NCI-H1105 (cell line): ENCODE results near the gene ATP5ME.
"Not testable (repeated sequence)": the region's sequence is repeated elsewhere in the genome, so short reads cannot be mapped to it uniquely, and the experiment has no call there.

ENCODE experiments used
- DNase-seq: peaks from one replicate; lab custom pipeline; 2025; lab: John Stamatoyannopoulos, UW

Gene ATP5ME

GRCh38 chr4:654503-654845 lies 19.6 kb downstream of the ATP5ME start:
- no peak for DNase-seq

GRCh38 chr4:653831-654502 lies 20.1 kb downstream of the ATP5ME start:
- no peak for DNase-seq

DNA sequence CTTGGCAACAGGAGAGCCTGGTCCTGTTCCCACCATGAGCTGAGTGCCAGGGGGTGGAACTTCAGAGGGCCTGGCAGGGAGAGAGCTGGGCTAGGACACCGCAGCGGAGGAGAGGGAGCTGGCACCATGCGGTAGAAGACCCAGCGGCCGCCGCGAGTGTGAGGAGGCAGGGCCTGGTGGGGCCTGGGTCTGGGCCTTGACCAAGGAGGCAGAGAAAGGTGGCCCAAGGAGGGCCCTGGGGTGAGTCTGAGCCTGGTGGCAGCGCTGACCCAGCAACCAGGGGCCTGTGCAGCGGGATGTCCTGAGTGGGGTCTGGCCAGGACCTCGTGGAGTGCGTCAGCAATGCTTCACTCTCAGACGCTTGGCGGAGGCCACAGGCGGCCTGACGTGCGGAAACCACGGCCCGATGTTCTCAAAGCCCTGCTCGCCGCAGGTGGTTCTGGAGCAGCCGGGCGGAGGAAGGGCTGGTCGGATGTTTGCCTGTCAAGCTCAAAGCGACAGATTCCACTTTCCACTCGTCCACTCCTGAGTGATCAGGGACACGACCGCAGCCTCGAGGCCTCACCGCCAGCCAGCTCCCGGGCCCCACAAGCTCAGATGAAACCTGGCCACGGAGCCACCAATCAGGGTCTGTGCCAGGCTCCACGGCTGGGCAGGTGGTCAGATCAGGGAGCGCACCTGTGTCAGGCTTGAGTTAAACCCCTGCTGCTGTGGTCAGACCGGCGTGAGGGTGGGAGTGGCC lies 20.8 kb downstream of the ATP5ME start:
- DNase-seq, result no peak

DNA sequence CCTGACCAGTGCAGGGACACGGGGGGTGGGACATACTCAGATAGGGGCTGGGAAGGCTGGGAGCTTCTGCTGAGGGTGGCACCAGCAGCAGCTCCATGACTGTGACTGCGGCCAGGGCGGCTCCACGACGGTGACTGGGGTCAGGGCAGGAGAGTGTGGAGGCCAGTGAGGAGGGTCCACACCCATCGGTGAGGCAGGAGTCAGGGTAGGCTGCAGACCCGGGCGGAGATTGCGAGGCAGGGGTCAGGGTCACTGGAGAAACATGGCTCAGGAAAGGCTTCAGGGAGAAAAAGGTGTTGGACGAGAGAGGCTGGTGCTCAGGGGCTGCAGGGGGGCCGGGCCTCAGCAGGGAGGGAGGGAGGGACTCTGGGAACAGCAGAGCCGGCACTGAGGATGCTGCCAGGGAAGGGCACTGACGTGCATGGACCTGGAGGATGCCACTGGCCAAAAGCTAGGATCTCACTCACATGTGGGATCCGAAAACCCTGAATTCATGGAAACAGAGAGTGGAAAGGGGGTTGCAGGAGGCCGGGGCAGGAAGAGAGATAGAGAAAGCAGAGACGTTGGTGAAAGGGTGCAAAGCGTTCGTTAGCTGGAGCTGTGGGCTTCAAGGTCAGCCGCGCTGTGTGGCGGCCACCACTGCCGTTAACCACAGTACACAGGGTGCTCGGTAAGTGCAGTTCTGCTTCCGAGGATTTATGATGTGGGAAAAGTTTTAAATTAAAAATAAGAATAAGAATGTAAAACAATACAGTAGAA lies 22.0 kb downstream of the ATP5ME start:
- no peak for DNase-seq

GRCh38 chr4:650951-651883 lies 22.9 kb downstream of the ATP5ME start:
- peak; percentile 6 for DNase-seq

GRCh38 chr4:650461-650860 lies 23.6 kb downstream of the ATP5ME start:
- no peak for DNase-seq

DNA sequence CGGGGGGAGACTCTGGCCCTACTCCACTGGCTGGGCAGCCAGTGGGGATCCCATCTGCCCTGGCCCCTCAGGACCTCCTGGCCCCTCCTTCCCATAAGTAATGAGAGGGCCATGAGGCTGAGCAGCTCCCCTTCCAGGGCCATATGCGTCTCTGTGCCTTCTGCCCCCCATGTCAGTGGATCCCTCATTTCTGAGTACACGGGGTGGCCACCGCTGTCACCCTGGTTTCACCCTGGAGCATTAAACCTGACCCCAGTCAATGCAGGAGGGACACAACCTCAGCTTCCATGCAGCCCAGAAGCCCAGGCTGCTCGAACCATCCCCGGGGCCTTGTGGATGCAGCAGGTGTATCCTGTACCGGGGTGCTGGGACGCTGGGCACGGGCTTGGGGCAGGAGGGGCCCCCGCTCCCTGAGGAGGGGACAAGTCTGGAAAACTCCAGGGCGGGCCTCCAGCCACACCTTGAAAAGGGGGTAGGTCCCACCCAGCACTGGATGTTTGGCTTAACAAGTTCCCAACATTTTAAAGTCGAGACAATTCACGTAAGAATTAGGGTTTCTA lies 24.2 kb downstream of the ATP5ME start:
- DNase-seq, result no peak

- no peak for DNase-seq
Measured at GRCh38 chr4:649293-649625, 24.8 kb downstream of the ATP5ME start.

- DNase-seq, result no peak
Measured at GRCh38 chr4:648579-649292, 25.3 kb downstream of the ATP5ME start.

DNA sequence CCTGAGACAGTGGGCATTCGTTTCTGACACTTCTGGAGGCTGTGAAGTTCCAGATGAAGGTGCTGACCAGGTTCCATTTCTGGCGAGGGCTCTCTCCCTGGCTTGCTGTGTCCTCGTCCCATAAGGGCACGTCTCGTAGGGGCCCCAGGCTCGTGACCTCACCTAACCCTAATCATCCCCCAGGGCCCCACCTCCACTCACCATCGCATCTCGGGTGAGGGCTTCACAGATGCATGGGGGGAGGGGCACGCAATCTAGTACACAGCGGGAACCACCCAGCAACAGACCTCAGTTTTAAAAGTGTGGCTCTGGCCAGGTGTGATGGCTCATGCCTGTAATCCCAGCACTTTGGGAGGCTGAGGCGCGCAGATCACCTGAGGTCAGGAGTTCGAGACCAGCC lies 26.6 kb downstream of the ATP5ME start:
- no peak for DNase-seq

DNA sequence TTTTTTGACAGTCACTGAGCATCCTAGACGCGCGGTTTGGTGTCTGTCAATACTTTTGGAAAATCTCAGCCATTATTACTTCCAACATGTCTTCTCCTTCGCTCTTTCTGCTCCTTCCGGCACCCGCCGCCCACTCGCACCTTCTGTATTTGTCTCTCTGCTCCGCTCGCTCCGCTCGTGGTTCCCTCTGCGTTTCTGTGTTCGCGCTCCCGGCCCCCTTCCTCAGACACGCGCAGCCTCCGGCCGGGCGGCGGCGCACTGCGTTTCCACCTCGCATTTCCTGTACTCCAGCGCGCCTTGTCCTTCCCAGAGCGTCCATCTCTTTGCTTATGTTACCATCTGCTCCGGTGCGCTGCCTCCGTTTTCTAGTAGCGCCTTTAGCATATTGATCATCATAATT lies 27.6 kb downstream of the ATP5ME start:
- DNase-seq, result no peak

DNA sequence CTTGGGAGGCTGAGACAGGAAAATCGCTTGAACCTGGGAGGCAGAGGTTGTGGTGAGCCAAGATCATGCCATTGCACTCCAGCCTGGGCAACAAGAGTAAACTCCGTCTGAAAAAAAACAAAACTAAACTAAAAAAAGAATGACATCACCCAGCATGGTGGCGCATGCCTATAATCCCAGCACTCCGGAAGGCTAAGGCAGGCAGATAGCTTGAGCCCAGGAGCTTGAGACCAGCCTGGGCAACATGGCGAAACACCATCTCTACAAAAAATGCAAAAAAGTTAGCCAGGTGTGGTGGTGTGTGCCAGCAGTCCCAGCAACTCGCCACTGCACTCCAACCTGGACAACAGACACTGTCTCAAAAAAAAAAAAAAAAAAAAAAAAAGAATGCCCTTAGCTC lies 31.7 kb downstream of the ATP5ME start:
- not testable (repeated sequence) for DNase-seq

GRCh38 chr4:637536-638280 lies 36.4 kb downstream of the ATP5ME start:
- no peak for DNase-seq

GRCh38 chr4:636628-637159 lies 37.4 kb downstream of the ATP5ME start:
- DNase-seq, result no peak

GRCh38 chr4:635851-636627 lies 38.0 kb downstream of the ATP5ME start:
- no peak for DNase-seq

- not testable (repeated sequence) for DNase-seq
Measured at GRCh38 chr4:635066-635835, 38.8 kb downstream of the ATP5ME start.

DNA sequence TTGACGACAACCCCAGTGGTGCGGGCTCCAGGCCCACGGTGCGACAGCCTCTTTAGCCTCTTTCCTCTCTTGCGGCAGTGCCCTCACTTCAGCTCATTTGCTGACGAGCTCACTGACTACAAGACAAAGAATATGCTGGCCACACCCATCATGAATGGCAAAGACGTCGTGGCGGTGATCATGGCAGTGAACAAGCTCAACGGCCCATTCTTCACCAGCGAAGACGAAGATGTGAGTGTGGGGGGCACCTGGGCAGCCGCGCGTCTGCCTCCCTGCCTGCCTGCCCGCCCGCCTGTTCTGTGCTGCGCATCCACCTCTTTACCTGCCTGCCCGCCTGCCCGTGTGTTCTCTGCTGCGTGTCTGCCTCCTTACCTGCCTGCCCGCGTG lies 39.5 kb downstream of the ATP5ME start:
- DNase-seq, result no peak

DNA sequence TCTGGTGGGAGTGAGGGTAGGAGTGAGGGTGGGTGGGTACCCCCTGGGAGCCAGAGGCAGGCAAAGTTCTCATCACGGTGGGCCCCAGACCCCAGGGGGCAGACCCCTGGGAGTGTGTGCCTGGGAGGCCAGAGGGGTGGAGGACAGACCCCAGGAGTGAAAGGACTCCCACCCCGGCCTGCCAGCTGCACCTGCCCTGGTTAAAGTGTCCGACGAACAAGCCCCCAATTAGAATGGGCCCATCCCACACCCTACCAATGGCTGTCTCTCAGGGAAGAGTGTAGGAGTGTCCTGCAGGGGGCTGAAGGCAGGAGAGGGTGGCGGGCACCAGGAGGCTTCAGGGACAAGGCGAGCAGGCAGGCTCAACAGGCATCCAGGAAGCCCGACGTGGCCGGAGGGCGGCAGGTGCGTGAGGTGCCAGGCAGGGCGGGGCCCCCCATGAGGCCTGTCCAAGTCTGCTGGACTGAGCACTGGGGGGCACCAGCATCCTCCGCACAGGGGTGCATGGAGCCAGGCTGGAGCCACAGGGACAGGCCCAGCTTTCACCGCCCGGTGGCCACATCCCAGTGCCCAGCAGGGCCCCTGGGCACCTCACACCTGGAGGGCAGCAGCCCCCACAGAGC lies 40.0 kb downstream of the ATP5ME start:
- no peak for DNase-seq
